Gastroesophageal sphincter (tissue), 4 donors: ENCODE data around the gene TMEM178B. TPM values are rescaled to one million over a fixed set of nuclear protein-coding genes. Genes with fewer than 3 reads are reported as not detected.

Experiments
- ATAC-seq: fragments of 150-250 bp; one replicate; pipeline ENCODE4 v1.9.1; 2016; ENCODE audit warnings: mild to moderate bottlenecking, moderate library complexity
- H3K27ac ChIP-seq, 4 donors: fragments of 200-600 bp; sonication (generic) in 3 of 4; 1 replicate in 3 of 4; 2 replicates in 1 of 4; pipeline ENCODE4 v1.5.1; 2016 to 2019
- H3K27me3 ChIP-seq: fragments of 200-600 bp; sonication (generic); one replicate; pipeline ENCODE4 v1.5.1; 2019
- H3K36me3 ChIP-seq, 2 donors: fragments of 200-600 bp; sonication (generic); one replicate each; pipeline ENCODE4 v1.5.1; 2019; ENCODE audit warnings: control low read depth in 1 of 2
- H3K4me1 ChIP-seq, 3 donors: fragments of 200-600 bp; sonication (generic); 1 replicate in 2 of 3; 2 replicates in 1 of 3; pipeline ENCODE4 v1.5.1; 2016 to 2019; ENCODE audit warnings: control low read depth in 2 of 3
- H3K4me3 ChIP-seq, 2 donors: fragments of 200-600 bp; sonication (generic); one replicate each; pipeline ENCODE4 v1.5.1; 2019; ENCODE audit warnings: mild to moderate bottlenecking in 1 of 2, moderate library complexity in 1 of 2
- H3K9me3 ChIP-seq, 3 donors: fragments of 200-600 bp; sonication (generic); one replicate each; pipeline ENCODE4 v1.5.1; 2017 to 2019; ENCODE audit warnings: control low read depth in 2 of 3
- CTCF ChIP-seq, 4 experiments: fragments of 200-600 bp in 2 of 4; fragments of 450-650 bp in 2 of 4; sonication (generic) in 1 of 4; IDR thresholded peaks; one replicate each; pipeline ENCODE4 v1.5.1; 2017 to 2019; ENCODE audit warnings: antibody characterized with exemption in 4 of 4, mild to moderate bottlenecking in 2 of 4, moderate library complexity in 2 of 4
- EP300 ChIP-seq: sonication (generic); formaldehyde crosslinking; IDR thresholded peaks from one replicate; pipeline ENCODE4 v1.6.1; 2017; ENCODE audit warnings: antibody characterized with exemption, mild to moderate bottlenecking
- POLR2A ChIP-seq, 2 donors: fragments of 450-650 bp; IDR thresholded peaks; one replicate each; pipeline ENCODE4 v1.6.1; 2017; ENCODE audit warnings: antibody characterized with exemption in 2 of 2, mild to moderate bottlenecking in 2 of 2, moderate library complexity in 1 of 2
- POLR2AphosphoS5 ChIP-seq: sonication (generic); formaldehyde crosslinking; IDR thresholded peaks from one replicate; pipeline ENCODE4 v1.6.1; 2017; ENCODE audit warnings: antibody characterized with exemption
- WGBS, 2 donors: methylation state at CpG; one replicate each; pipeline ENCODE4 v1.1.5; 2018; ENCODE audit warnings: low coverage in 1 of 2; 5-methylcytosine and 5-hydroxymethylcytosine counted together
- total RNA-seq, 4 donors: library from RNA; depleted of rRNA; stranded (reverse); fragments of >200 nt; gene quantifications; one replicate each; pipeline ENCODE4 v1.1.0, GENCODE V29; 2016

The TMEM178B gene
- total RNA-seq, 4 donors from 2014 or later = 0.62 to 1.4 (median 1.0) TPM

GRCh38 chr7:141154131-141154732 lies 80.4 kb downstream of the TMEM178B start:
- no peak overlapping the region for H3K4me3 ChIP-seq
- no peak overlapping the region for H3K27ac ChIP-seq
- no peak for ATAC-seq
- no peaks in the 10 kb centered on the region for H3K27me3 ChIP-seq
- no peaks in the 10 kb centered on the region for H3K36me3 ChIP-seq
- no peaks in the 10 kb centered on the region for H3K4me1 ChIP-seq
- TF ChIP-seq CTCF (IDR thresholded peaks at IDR 0.05) (no peak), POLR2AphosphoS5 (no peak), POLR2A (IDR thresholded peaks at IDR 0.05) (no peak), EP300 (no peak)
- WGBS, 2 donors = 82 to 100% methylated on average over 2 to 3 of the region's 6 CpGs
- H3K9me3 ChIP-seq = no peaks in the 10 kb centered on the region

GRCh38 chr7:141156407-141156806 lies 82.5 kb downstream of the TMEM178B start:
- no peaks in the 10 kb centered on the region for H3K36me3 ChIP-seq
- WGBS, 2 donors = 66 to 71% methylated on average over 4 of the region's 4 CpGs

GRCh38 chr7:141157138-141157765 lies 83.4 kb downstream of the TMEM178B start:
- Histone ChIP-seq H3K4me3 (no peak overlapping the region), H3K9me3 (no peaks in the 10 kb centered on the region), H3K4me1 (no peaks in the 10 kb centered on the region), H3K27ac (no peak overlapping the region), H3K36me3 (no peaks in the 10 kb centered on the region), H3K27me3 (no peaks in the 10 kb centered on the region)
- WGBS, 2 donors = 84% methylated on average over 9 of the region's 16 CpGs; no CpG with 5 or more reads in 1 of the 2 donors
- TF ChIP-seq POLR2A (IDR thresholded peaks at IDR 0.05) (no peak), POLR2AphosphoS5 (no peak), CTCF (IDR thresholded peaks at IDR 0.05) (no peak), EP300 (no peak)
- ATAC-seq = no peak

More at GRCh38 chr7:141156407-141156806, 82.5 kb downstream of the TMEM178B start:
- TF ChIP-seq CTCF (IDR thresholded peaks at IDR 0.05) (no peak), EP300 (no peak), POLR2AphosphoS5 (no peak), POLR2A (IDR thresholded peaks at IDR 0.05) (no peak)
- no peak for ATAC-seq
- Histone ChIP-seq H3K27me3 (no peaks in the 10 kb centered on the region), H3K27ac (no peak overlapping the region), H3K4me3 (no peak overlapping the region), H3K9me3 (no peaks in the 10 kb centered on the region), H3K4me1 (no peaks in the 10 kb centered on the region)

GRCh38 chr7:141158561-141158960 lies 84.7 kb downstream of the TMEM178B start:
- no peak overlapping the region for H3K27ac ChIP-seq
- H3K9me3 ChIP-seq = no peaks in the 10 kb centered on the region
- no peaks in the 10 kb centered on the region for H3K36me3 ChIP-seq
- TF ChIP-seq POLR2AphosphoS5 (no peak), POLR2A (IDR thresholded peaks at IDR 0.05) (no peak), CTCF (IDR thresholded peaks at IDR 0.05) (no peak), EP300 (no peak)
- no peaks in the 10 kb centered on the region for H3K4me1 ChIP-seq
- no peaks in the 10 kb centered on the region for H3K27me3 ChIP-seq
- 17% methylated on average over 1 of the region's 4 CpGs; no CpG with 5 or more reads in 1 of the 2 donors for WGBS, 2 donors
- peak; percentile 52 for ATAC-seq
- no peak overlapping the region for H3K4me3 ChIP-seq
